Activated effector memory CD4-positive, alpha-beta T cell treated with anti-CD3 and anti-CD28 coated beads, Interleukin-2, amount 50 U/mL, for 16 hours (primary cell): ENCODE measurements around the gene DCX.

Experiments used
- DNase-seq: peaks from one replicate; pipeline ENCODE4 v3.0.0-alpha.2; 2020

DCX gene

DNA sequence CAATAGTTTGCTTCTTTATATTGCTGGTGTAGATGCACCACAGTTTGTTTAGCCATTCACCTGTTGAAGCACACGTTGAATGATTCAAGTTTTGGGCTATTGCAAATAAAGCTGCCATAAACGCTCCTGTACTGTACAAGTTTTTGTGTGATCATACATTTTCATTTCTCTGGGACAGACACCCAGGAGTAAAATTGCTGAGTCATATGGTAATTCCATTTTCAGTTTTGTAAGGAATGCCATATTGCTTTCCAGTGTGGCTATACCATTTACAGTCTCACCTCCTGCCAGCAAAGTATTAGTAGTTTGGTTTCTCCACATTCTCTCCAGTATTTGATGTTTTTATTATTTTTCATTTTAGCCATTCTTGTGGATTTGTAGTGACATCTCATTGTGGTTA is 109.7 kb downstream of the DCX start:
- no peak for DNase-seq

DNA sequence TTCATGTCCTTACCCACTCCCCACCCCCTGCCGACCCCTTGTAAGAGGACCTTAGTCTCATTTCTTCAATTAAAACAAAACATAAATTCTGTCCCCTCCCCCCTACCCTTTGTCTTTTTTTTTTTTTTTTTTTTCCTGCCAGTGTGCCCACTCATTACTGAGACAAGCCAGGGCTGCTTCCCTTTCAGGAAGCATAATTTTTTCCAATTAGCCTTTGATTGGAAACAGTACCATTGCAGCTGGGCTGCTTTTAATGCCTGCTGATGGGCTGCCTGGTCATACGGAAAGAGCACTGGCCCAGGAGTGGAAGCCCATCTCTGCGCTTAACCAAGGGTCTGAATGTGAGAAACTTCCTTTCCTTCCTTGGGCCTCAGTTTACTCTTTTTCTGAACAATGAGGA is 123.2 kb downstream of the DCX start:
- no peak for DNase-seq

DNA sequence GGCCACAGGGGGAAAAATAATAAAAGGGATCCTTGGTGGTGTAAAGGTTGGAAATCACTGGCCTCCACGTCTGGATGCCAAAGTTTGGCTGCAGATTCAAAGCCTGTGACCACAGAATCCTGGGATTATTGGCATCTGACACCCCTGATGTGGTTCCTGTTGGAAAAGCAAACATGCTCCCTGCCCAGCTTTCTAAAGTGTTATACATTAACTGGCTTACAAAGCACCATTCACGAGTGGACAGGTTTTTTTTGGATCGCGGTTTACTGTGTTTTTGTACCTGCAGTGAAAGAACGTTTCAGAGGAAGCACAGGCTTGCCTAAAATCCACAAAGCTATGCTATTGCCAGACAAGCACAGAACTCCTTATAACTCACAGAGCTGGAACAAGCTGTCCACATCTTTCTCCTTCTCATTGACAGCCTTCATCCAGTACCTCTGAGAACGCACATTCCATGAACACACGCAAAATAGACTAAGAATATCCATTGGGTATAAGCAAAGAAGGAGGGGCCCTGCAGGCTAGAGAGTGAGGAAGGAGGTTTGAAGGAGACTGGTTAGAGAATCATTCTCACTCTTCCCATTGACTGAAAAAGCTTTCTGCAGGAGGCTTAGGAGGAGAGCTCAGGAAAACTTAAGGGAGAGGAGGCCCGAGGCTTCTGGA is 127.2 kb downstream of the DCX start:
- DNase-seq = no peak

DNA sequence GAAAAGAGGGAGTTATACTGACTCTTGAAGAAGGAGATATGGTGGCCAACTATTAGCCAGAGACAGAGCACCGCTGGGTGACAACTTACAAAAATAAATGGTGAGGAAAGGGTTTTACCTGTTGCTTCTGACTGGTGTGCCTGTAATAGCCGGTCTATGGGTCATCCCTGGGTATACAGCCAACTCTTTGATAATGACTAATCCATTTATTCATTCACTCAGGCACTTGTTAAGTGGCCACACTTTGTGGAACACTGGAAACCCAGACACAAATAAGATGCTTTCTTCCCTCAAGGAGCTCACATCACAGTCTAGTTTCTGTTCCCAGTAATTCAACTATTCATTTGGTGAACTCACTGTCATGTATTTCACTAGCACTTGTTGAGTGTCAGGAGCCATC is 128.5 kb downstream of the DCX start:
- DNase-seq = no peak

DNA sequence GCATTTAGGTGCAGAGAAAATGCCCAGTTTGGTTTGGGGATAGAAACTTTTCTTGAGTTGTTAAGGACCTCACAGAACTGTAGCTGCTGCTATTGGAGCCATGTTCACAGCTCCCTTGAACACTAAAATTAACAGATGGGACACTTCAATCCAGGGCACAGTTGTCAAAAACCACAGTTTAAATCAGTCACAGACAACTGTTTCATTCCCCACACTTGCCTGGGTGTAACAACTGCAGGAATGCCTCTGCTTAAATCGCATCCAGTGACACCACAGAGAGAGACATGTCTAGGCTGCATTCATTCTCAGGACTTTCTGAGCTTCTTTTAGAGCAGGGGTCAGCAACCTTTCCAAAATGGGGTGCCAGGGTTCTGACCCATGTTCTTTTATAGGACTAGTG is 129.0 kb downstream of the DCX start:
- no peak for DNase-seq

DNA sequence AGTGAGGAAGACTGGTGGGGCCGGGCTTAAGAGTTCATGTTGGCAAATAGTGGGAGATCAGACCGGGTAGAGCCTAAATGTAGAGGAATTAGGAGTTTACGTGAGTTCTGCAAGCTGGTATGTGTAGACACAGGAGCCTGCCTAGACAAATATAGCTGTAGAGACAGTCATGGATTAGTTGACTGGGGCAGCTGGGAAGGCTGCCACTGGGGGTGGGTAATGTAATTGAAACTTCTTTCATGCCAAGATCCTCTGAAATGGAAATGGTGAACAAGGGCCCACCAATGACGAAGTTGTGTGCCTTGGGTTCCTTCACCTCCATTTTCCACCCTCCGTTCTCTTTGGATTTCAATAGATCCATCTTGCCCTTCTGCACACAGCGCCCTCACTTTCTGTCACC is 129.9 kb downstream of the DCX start:
- DNase-seq = no peak

DNA sequence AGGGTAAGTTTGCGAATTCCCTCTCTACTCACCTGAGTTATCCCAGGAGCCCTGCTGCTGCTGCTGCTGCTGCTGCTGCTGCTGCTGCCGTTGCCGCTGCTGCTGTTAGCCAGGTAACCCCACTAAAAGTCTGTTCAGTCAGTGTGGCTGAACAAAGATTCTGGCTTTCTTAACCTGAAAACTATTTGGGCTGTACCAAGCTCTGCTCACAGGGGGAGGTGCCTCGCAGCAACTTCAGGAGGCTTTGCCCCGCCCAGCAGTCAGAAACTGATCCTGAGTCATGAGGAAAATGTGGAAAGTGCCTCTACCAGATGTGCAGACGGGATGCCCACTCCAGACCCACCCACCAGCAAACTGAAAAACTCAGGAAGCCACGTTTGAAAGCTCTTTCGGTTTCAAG is 141.7 kb downstream of the DCX start, which contains the start of gene CAPN6:
TSS of gene CAPN6 (minus strand) at position 145 of the 400 bp plus-strand sequence. CDS start 6,547 bp downstream, outside the sequence.
- no peak for DNase-seq

DNA sequence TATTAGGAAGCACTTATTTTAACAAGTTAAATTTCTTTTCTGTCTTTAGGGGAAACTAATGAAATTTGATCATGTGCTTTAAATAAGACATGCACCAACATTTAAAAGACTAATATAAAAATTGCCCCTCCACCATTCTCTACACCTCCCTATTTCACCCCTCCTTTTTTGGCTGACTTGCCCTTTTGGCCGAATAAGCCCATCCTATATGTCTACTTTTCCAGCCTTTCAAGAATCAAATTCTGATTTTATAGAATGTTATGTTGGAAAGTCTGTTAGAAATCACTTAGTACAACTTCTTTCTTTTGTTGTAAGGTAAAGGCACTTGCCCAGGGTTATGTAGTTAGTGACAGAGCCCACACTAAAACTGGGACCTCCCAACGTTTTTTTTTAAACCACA is 143.5 kb downstream of the DCX start:
- no peak for DNase-seq

DNA sequence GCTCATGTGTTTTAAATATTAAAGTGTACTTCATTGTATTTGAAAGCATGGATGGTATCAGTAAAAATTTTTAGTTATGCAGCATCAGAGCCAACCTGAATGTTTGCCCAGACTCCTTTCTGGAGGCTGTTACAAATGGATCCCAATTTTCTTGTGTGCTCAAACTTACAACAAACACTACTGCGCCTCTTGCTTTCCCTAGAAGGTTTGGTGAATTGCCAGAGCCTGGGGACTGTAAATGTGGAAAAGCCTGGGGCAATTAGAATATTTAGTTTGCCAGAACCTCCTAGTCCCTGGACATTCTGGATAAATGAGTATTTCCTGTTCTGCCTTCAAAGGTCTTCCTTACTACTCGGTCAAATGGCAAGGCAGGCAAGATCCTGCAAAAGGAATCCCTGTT is 146.5 kb downstream of the DCX start:
- no peak for DNase-seq

DNA sequence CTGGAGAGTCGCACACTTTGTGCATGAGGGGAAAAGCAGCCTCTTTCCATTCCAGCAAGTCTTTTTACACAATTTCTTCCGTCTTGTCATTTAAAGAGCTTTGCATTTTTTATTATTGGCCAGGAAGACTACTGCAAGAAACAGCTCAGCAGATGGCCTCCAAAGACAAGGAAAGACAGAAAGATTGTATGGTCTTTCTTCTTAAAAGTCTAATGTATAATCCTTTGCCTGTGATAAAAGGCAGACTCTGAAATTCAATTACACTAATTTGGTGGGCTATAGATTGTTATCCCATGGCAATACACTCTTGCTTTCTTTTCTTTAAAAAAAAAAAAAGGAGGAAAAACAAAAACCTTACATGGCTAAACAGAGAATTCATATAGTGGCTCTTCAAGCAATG is 147.6 kb downstream of the DCX start:
- no peak for DNase-seq

DNA sequence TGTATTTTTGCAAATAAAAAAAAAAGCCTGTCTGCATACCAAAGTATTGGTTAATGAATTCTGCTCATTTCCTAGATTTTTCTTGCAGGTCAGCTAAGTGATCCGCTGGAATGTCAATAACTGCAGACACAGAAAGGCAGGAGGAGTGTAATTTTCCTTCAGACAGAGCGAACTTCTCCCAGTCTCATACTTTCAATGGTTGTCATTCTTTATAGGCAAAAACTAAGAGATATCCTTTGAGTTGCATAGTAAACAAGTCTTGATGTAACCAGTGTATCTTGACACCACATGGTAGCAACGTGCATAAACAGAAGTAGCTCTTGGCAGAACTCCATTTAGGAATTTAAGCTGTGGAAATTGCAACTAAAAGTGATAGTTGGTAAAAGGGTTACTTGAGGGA is 149.9 kb downstream of the DCX start:
- DNase-seq = no peak

DNA sequence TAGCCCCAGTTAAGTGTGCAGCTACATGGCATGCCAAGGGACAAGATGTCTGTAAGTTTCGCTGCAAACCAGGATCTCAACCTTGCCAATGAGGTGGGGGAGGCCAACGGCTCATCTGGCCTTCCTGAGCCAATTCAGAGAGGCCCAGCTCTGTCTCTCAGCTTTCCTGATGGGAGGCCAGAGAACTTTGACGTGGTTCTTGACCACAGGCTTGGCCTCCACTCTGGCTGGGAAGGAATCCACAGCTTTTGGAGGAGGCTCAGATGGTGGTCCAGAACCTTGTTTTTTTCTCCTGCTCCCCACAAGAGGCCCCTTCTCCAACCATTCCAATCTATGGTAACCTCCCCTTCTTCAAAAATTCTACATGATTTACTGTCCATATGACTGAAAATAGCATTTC is 151.5 kb downstream of the DCX start:
- DNase-seq = no peak

DNA sequence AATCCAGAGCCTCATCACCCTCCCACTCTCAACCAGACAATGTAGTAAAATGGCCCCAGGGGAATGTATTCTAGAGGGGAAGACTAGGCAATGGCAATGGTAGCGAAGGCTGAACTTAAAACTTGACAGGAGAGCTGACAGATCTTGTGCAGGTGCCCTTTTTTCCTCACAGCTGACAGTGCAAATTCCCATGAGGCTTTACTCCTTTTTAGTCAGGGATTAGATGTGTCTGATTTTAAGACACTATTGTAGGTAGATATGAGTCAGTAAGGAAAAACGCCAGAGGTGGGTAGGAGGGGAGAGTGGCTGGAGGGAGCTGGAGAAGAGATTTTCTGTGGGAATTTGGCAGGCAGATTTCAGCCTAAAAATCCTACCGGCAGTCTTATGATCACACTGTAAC is 152.4 kb downstream of the DCX start:
- DNase-seq = no peak

DNA sequence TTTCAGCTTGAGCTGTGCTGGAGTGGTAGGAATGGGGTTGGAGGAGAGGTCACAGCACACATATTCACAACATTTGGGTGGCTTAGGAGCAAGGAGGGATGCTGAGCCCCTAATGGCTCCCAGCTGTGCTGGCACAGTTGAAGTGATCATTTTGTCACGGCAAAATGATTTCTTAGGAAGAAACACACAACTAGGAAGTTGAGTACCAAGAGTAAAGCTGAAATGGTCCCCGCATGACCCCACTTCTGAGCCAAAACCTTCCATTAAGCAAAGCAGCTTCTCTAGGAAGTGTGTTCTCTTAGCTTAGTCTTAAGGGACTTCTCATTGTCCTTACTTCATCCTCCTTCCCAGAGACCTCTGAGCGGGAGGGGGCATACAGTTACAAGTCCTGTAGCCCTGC is 154.3 kb downstream of the DCX start:
- no peak for DNase-seq

DNA sequence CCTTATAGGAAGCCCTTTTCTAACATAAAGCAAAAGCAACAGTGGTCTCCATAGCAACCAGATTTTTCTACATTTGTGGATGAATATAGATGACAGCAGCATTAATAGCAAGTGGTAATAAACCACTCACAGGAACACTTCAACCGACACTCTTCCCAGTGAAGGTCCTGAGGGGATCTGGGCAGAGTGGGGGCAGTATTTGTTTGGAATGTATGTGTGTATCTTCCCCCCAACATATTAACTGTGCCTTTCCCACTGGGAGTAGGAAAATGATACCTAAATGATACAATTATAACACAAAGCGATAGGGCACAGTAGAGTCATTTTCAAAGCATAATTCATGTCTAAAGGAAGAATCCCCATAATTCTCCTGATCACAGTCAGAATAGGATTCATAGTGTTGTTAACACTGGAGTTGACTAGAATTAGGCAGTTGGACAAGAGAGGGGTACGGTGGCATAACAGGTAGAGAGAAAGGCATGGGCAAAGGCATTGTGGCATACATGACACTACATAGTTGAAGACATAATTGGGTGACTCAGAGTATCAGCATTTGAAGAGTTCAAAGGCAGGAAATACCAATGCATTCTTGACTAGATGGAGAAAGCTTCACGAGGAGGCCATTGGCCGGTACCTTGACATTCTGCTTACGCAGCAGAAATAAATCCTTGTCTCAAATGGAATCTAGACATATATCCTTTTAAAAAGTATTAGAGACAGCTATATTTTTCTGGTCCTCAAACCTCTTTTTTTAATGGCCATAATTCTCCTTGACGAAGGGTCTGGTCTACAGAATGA is 156.9 kb downstream of the DCX start:
- no peak for DNase-seq

DNA sequence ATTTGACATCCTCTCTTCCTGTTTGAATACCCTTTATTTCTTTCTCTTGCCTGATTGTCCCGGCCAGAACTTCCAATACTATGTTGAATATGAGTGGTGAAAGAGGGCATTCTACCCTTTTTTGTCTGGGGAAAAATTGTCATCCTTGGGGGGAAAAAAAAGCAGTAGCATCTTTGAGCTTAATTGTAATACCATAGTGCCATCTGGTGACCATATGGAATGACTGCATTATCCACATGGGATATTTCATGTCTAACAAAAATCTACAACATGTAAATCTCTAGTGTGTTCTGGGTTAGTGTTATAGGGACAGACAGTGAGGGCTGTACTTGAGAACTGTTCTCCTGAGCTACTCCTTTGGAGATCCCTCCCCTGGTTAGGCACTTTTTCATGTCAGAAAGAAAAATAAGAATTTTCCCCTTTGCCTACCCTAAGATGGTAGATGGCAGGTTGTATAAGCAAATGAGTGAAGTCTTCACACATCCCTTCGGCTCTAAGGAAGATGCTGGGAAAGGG is 167.7 kb downstream of the DCX start:
- no peak for DNase-seq
